ENCODE measurements around the gene MFSD11. TPM values are rescaled to one million over a fixed set of nuclear protein-coding genes. Genes with fewer than 3 reads are reported as not detected.
"Not testable (repeated sequence)": the region's sequence is repeated elsewhere in the genome, so short reads cannot be mapped to it uniquely, and the experiment has no call there.

The MFSD11 gene
- total and polyA plus RNA-seq, 2 of the 8 experiments (the other 6 are each of a cell fraction or from before 2014, with no cell fraction given): 17.7 to 19.8 TPM

DNA sequence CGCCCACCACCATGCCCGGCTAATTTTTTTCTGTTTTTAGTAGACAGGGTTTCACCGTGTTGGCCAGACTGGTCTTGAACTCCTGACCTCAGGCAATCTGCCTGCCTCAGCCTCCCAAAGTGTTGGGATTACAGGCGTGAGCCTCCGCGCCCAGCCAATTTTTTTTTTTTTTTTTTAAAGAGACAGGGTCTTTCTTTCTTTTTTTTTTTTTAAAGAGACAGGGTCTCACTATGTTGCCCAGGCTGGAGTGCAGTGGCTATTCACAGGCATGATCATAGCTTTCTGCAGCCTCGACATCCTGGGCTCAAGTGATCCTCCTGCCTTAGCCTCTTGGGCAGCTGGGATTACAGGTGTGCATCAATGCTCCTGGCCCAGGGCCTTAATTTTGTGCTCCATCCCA, 25.6 kb upstream of the MFSD11 start:
- H3K79me1 ChIP-seq (ENCODE audit: low read depth, low read length); H3K23ac ChIP-seq (ENCODE audit: insufficient read length); H3K18ac ChIP-seq (ENCODE audit: extremely low read depth, low read length); FAIRE-seq; H3K79me2 ChIP-seq (ENCODE audit: control insufficient read depth in 1 of 2, insufficient read depth in 2 of 2, low read length in 2 of 2); H2BK20ac ChIP-seq (ENCODE audit: low read length); H4K8ac ChIP-seq (ENCODE audit: extremely low read depth, insufficient read depth, low read length); H2BK120ac ChIP-seq (replicated peaks; ENCODE audit: low read depth, low read length); H3K56ac ChIP-seq (replicated peaks; ENCODE audit: insufficient read length, low read depth, low read length); H2BK5ac ChIP-seq (ENCODE audit: low read depth, low read length); H3K9me3 ChIP-seq (ENCODE audit: insufficient read depth in 2 of 2, low read depth in 1 of 2, low read length in 1 of 2); H3K27ac ChIP-seq (ENCODE audit: low read depth, low read length); DNase-seq (ENCODE audit: low read depth in 1 of 2, low spot score in 2 of 2); H3K14ac ChIP-seq (ENCODE audit: insufficient read length); H3K4me3 ChIP-seq (ENCODE audit: extremely low read depth in 1 of 4, insufficient read depth in 2 of 4, low read depth in 3 of 4, low read length in 4 of 4); H2AK5ac ChIP-seq (ENCODE audit: low read depth, low read length); H3K9ac ChIP-seq (replicated peaks in 1 of 4; ENCODE audit: extremely low read depth in 1 of 4, low read depth in 3 of 4, low read length in 3 of 4); H2BK12ac ChIP-seq (ENCODE audit: low read depth, low read length); H3K4me2 ChIP-seq (ENCODE audit: insufficient read depth in 1 of 2, low read depth in 2 of 2, low read length in 2 of 2); H4K91ac ChIP-seq (replicated peaks; ENCODE audit: insufficient read length, low read length); H2AFZ ChIP-seq (ENCODE audit: low read length); H4K5ac ChIP-seq (ENCODE audit: insufficient read length, low read depth, low read length); H2BK15ac ChIP-seq (ENCODE audit: low read length); H3K4ac ChIP-seq (replicated peaks; ENCODE audit: insufficient read length, low read depth, low read length): not testable (repeated sequence)
- POLR2A ChIA-PET (ENCODE audit: partially characterized antibody): interaction anchor here (0.6 to 3.2 kb wide), 4 partner anchors 9 to 154 kb away, joined by 3 to 19 read pairs (median 4); partner anchors contain the start of genes MFSD11 and SRSF2
- Histone ChIP-seq H3K23me2 (ENCODE audit: low read depth, low read length) (peaks cover 11% of the 10 kb centered on the region; the same call in 1 of the 2 replicates), H3K36me3 (ENCODE audit: control insufficient read depth in 2 of 4, insufficient read depth in 4 of 4, low read length in 3 of 4) (peaks cover 0 to 16% (median 7%) of the 10 kb centered on the region in 4 experiments; a peak in 4 of 8 replicates), H4K20me1 (replicated peaks in 1 of 2; ENCODE audit: control insufficient read depth in 1 of 2, insufficient read depth in 2 of 2, low read length in 2 of 2) (peaks cover 0 to 10% of the 10 kb centered on the region in 2 experiments), H3K4me1 (replicated peaks in 1 of 4; ENCODE audit: control insufficient read depth in 3 of 4, insufficient read depth in 4 of 4, low read length in 3 of 4) (peaks cover 11 to 28% (median 19%) of the 10 kb centered on the region in 4 experiments), H3K27me3 (replicated peaks in 1 of 4; ENCODE audit: control insufficient read depth in 3 of 4, extremely low read depth in 1 of 4, insufficient read depth in 3 of 4, low read length in 3 of 4) (peaks cover 2 to 22% (median 20%) of the 10 kb centered on the region in 4 experiments)
- 94% methylated on average over 7 of the region's 7 CpGs; no CpG with 5 or more reads in 1 of the 2 experiments for WGBS, 2 experiments (ENCODE audit: extremely low coverage in 1 of 2, insufficient coverage in 1 of 2, insufficient read length in 1 of 2, insufficient replicate concordance in 2 of 2, low coverage in 1 of 2, low lambda C conversion rate in 2 of 2, missing lambda C conversion rate in 1 of 2)
- CTCF ChIA-PET (ENCODE audit: partially characterized antibody): interaction anchor here (0.6 to 10.2 kb wide), 9 partner anchors 8 to 898 kb away, joined by 3 to 155 read pairs (median 5); no protein-coding TSS in a partner anchor
